K562 treated with DMSO at 1 percent for 24 hours (cell line): ENCODE results near the gene GCGR. TPM values are rescaled to one million over a fixed set of nuclear protein-coding genes. Genes with fewer than 3 reads are reported as not detected.

Experiments used
- total RNA-seq: library from RNA; unstranded; fragments of 300-600 nt; gene quantifications from 2 replicates; pipeline ENCODE4 v1.2.3, GENCODE V29; 2022; ENCODE audit warnings: low read depth; ENCODE audit not compliant: insufficient read depth

Gene GCGR
- not detected in 2 replicates for total RNA-seq

GRCh38 chr17:81803728-81804558, at the start of gene GCGR:
TSS of gene GCGR (plus strand) at chr17:81804150. CDS start at chr17:81809019, 4,869 bp downstream.

GRCh38 chr17:81833160-81833920, 29.4 kb downstream of the GCGR start, which contains the start of gene MCRIP1:
TSS of gene MCRIP1 (minus strand) at chr17:81833291. CDS start at chr17:81824506, 8,785 bp downstream.

DNA sequence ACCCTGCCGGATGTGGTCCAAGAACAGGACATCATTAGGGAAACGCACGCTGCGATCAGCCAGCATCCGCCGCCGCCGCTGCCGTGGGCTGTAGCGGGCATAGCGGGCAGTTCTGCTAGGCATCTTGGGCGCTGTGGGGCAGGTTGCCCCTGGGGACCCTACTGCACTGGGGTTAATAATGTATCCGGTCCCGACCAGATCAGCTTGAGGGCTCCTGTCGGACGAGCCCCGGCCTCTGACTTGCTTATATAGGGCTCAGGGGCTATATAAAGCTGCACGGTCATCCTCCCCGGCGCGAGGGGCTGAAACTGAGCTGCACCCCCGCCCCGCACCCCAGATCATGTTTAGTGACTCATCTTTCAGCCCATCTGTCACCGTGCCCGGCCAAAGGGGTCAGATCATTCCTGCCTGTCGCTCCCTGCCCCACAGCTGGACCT, 30.9 kb downstream of the GCGR start, which contains the start of gene PPP1R27:
Gene PPP1R27 (minus strand): TSS at position 220 of the 437 bp plus-strand sequence. CDS start 97 bp downstream, at position 123.

GRCh38 chr17:81859906-81860755, 56.2 kb downstream of the GCGR start, which contains the start of gene P4HB:
TSS of gene P4HB (minus strand) at chr17:81860535. CDS start at chr17:81860471, 64 bp downstream.

Other genes with a start within 250 kb of the GCGR start
- 121 and 124 TPM in 2 replicates for gene NPLOC4, start 167.0 kb upstream of the GCGR start, total RNA-seq
- 0.95 and 1.4 TPM in 2 replicates for gene TSPAN10, start 167.0 kb upstream of the GCGR start, total RNA-seq
- gene PDE6G, start 147.6 kb upstream of the GCGR start, total RNA-seq: not detected in 2 replicates
- 131 and 152 TPM in 2 replicates for gene OXLD1, start 137.5 kb upstream of the GCGR start, total RNA-seq
- gene CCDC137, start 137.4 kb upstream of the GCGR start, total RNA-seq: 38.7 and 44.1 TPM in 2 replicates
- 23.5 and 24.0 TPM in 2 replicates for gene ARL16, start 120.4 kb upstream of the GCGR start, total RNA-seq
- gene HGS, start 120.1 kb upstream of the GCGR start, total RNA-seq: 113 and 135 TPM in 2 replicates
- gene MRPL12, start 100.8 kb upstream of the GCGR start, total RNA-seq: 103 and 127 TPM in 2 replicates
- 86.5 and 86.6 TPM in 2 replicates for gene SLC25A10, start 91.9 kb upstream of the GCGR start, total RNA-seq
- gene MCRIP1, start 29.1 kb downstream of the GCGR start, total RNA-seq: 252 and 259 TPM in 2 replicates
- gene PPP1R27, start 30.9 kb downstream of the GCGR start, total RNA-seq: 1.0 TPM in 1 of 2 replicates, not detected in the other
- gene P4HB, start 56.4 kb downstream of the GCGR start, total RNA-seq: 656 and 712 TPM in 2 replicates
- gene ARHGDIA, start 67.2 kb downstream of the GCGR start, total RNA-seq: 324 and 357 TPM in 2 replicates
- 140 and 157 TPM in 2 replicates for gene ALYREF, start 87.4 kb downstream of the GCGR start, total RNA-seq
- gene ANAPC11, start 87.6 kb downstream of the GCGR start, total RNA-seq: 618 and 662 TPM in 2 replicates
- 3.9 and 5.7 TPM in 2 replicates for gene NPB, start 98.1 kb downstream of the GCGR start, total RNA-seq
- gene PCYT2, start 107.2 kb downstream of the GCGR start, total RNA-seq: 51.5 and 62.4 TPM in 2 replicates
- 49.3 and 56.8 TPM in 2 replicates for gene SIRT7, start 114.0 kb downstream of the GCGR start, total RNA-seq
- gene MAFG, start 123.6 kb downstream of the GCGR start, total RNA-seq: 57.8 and 60.4 TPM in 2 replicates
- 194 and 235 TPM in 2 replicates for gene PYCR1, start 133.2 kb downstream of the GCGR start, total RNA-seq
- not detected in 2 replicates for gene MYADML2, start 143.1 kb downstream of the GCGR start, total RNA-seq
- 6.4 and 9.9 TPM in 2 replicates for gene NOTUM, start 157.0 kb downstream of the GCGR start, total RNA-seq
- gene ASPSCR1, start 173.5 kb downstream of the GCGR start, total RNA-seq: 43.2 and 43.6 TPM in 2 replicates
- gene CENPX, start 218.7 kb downstream of the GCGR start, total RNA-seq: 146 and 169 TPM in 2 replicates
- gene LRRC45, start 219.2 kb downstream of the GCGR start, total RNA-seq: 14.3 and 16.2 TPM in 2 replicates
- 64.4 and 76.8 TPM in 2 replicates for gene RAC3, start 227.5 kb downstream of the GCGR start, total RNA-seq
- gene DCXR, start 233.5 kb downstream of the GCGR start, total RNA-seq: 391 and 415 TPM in 2 replicates
- 33.5 and 41.3 TPM in 2 replicates for gene RFNG, start 247.7 kb downstream of the GCGR start, total RNA-seq
- 156 and 180 TPM in 2 replicates for gene GPS1, start 247.7 kb downstream of the GCGR start, total RNA-seq